HUES48 (cell line): Measurements from ENCODE around the gene SMIM29.
"Not testable (repeated sequence)": the region's sequence is repeated elsewhere in the genome, so short reads cannot be mapped to it uniquely, and the experiment has no call there.

Source experiments
- H3K27ac ChIP-seq: one replicate; pipeline ENCODE4 v1.7.0; 2013; ENCODE audit warnings: low read depth, low read length, inconsistent platforms
- H3K27me3 ChIP-seq: 2 replicates; pipeline ENCODE4 v1.6.1; 2013; ENCODE audit warnings: mild to moderate bottlenecking, low read length; ENCODE audit not compliant: control insufficient read depth, insufficient read depth
- H3K36me3 ChIP-seq: 2 replicates; pipeline ENCODE4 v1.6.1; 2013; ENCODE audit warnings: low read length; ENCODE audit not compliant: control insufficient read depth, insufficient read depth
- H3K4me1 ChIP-seq: 2 replicates; pipeline ENCODE4 v1.6.1; 2013; ENCODE audit warnings: mild to moderate bottlenecking, low read length; ENCODE audit not compliant: control insufficient read depth, insufficient read depth
- H3K4me3 ChIP-seq: 2 replicates; pipeline ENCODE4 v1.5.1; 2013; ENCODE audit warnings: mild to moderate bottlenecking, low read depth, low read length
- H3K9ac ChIP-seq: 2 replicates; pipeline ENCODE4 v1.6.1; 2013; ENCODE audit warnings: mild to moderate bottlenecking, low read depth, low read length, moderate library complexity
- H3K9me3 ChIP-seq: 2 replicates; pipeline ENCODE4 v1.6.1; 2013; ENCODE audit warnings: low read length; ENCODE audit not compliant: control insufficient read depth, insufficient read depth

Gene SMIM29

DNA sequence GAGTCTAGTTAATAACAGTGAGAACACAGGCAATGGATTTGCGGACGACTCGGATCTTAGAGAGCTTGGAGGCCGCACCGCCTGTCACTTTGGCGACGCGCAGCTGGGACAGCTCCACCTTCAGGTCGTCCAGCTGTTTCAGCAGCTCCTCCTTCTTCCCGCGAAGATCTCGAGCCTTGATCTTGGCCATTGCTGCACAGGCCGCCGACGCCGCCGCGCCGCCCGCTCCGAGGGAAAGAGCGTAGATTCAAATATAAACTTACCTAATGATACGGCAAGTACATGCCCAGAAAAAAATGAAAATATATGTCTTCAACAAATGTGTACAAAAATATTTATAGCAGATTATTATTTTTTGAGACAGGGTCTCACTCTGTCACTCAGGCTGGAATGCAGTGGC, 14.7 kb upstream of the SMIM29 start:
- H3K4me3 ChIP-seq, H3K27me3 ChIP-seq, H3K36me3 ChIP-seq, H3K4me1 ChIP-seq, H3K27ac ChIP-seq, H3K9ac ChIP-seq, H3K9me3 ChIP-seq: not testable (repeated sequence)

- Histone ChIP-seq H3K27ac (no peak overlapping the region), H3K4me3 (no peak overlapping the region), H3K27me3 (no peaks in the 10 kb centered on the region), H3K9me3 (peaks cover 2% of the 10 kb centered on the region; the same call in 1 of the 2 replicates), H3K36me3 (no peaks in the 10 kb centered on the region), H3K4me1 (no peaks in the 10 kb centered on the region), H3K9ac (no peak overlapping the region)
Observed at GRCh38 chr6:34260576-34261267, 11.9 kb upstream of the SMIM29 start.

GRCh38 chr6:34259529-34260069, 10.8 kb upstream of the SMIM29 start:
- H3K4me1 ChIP-seq: no peaks in the 10 kb centered on the region
- peaks cover 2% of the 10 kb centered on the region; the same call in 1 of the 2 replicates for H3K9me3 ChIP-seq
- no peak overlapping the region for H3K27ac ChIP-seq
- H3K36me3 ChIP-seq: no peaks in the 10 kb centered on the region
- no peak overlapping the region for H3K9ac ChIP-seq
- H3K4me3 ChIP-seq: no peak overlapping the region
- H3K27me3 ChIP-seq: no peaks in the 10 kb centered on the region

- H3K4me1 ChIP-seq, H3K27me3 ChIP-seq, H3K27ac ChIP-seq, H3K4me3 ChIP-seq, H3K36me3 ChIP-seq, H3K9me3 ChIP-seq, H3K9ac ChIP-seq: not testable (repeated sequence)
Observed at GRCh38 chr6:34252395-34252794, 3.6 kb upstream of the SMIM29 start.

DNA sequence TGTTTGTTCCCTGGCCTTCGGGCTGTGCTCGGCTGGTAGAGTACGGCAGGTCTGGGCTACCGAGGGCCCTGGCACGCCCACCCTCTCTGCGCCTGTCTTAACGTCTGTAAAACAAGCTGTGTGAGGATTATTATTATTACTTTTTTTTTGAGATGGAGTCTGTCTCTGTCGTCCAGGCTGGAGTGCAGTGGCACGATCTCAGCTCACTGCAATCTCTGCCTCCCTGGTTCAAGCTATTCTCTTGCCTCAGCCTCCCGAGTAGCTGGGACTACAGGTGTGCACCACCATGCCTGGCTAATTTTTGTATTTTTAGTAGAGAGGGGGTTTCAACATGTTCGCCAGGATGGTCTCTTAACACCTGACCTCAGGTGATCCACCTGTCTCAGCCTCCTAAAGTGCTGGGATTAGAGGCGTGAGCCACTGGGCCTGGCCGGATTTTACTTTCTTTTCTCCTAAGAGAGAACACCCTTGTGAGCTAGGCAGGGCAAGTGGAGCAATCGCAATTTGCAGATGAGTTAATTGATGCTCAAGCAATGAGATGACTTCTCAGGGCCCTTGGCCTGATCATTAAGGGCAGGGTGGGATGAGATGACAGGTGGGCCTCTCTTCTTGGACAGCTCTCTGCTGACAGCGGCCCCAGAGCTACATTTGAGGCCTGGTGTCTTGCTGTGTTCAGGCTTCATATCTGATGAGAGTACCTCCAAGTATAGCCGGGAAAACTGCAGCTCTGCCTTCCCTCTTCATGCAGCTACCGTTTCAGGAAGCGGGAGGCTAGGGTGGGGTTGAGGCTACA, 859 bp upstream of the SMIM29 start:
- Histone ChIP-seq H3K9me3 (no peaks in the 10 kb centered on the region), H3K27ac (no peak overlapping the region), H3K27me3 (no peaks in the 10 kb centered on the region), H3K4me3 (peak overlapping the region; percentile 94), H3K36me3 (peaks cover 6% of the 10 kb centered on the region), H3K9ac (peak overlapping the region; percentile 70), H3K4me1 (peaks cover 9% of the 10 kb centered on the region; the same call in 1 of the 2 replicates)

GRCh38 chr6:34248198-34248726, 544 bp downstream of the SMIM29 start:
- Histone ChIP-seq H3K9me3 (no peaks in the 10 kb centered on the region), H3K4me3 (peak overlapping the region; percentile 75), H3K27me3 (no peaks in the 10 kb centered on the region), H3K27ac (peak overlapping the region; percentile 95), H3K4me1 (peaks cover 19% of the 10 kb centered on the region), H3K36me3 (peaks cover 20% of the 10 kb centered on the region), H3K9ac (peak overlapping the region; percentile 19; the same call in 1 of the 2 replicates)

- no peaks in the 10 kb centered on the region for H3K9me3 ChIP-seq
- peak overlapping the region; percentile 95 for H3K27ac ChIP-seq
- peaks cover 26% of the 10 kb centered on the region for H3K4me1 ChIP-seq
- H3K36me3 ChIP-seq: peaks cover 26% of the 10 kb centered on the region
- no peak overlapping the region for H3K9ac ChIP-seq
- H3K4me3 ChIP-seq: no peak overlapping the region; the same call in 1 of the 2 replicates
- no peaks in the 10 kb centered on the region for H3K27me3 ChIP-seq
Observed at GRCh38 chr6:34247481-34248197, 1.2 kb downstream of the SMIM29 start.

GRCh38 chr6:34246563-34247391, 2.0 kb downstream of the SMIM29 start:
- H3K9me3 ChIP-seq: no peaks in the 10 kb centered on the region
- no peak overlapping the region for H3K9ac ChIP-seq
- H3K36me3 ChIP-seq: peaks cover 35% of the 10 kb centered on the region
- peak overlapping the region; percentile 95 for H3K27ac ChIP-seq
- H3K4me3 ChIP-seq: no peak overlapping the region
- H3K27me3 ChIP-seq: no peaks in the 10 kb centered on the region
- H3K4me1 ChIP-seq: peaks cover 34% of the 10 kb centered on the region

DNA sequence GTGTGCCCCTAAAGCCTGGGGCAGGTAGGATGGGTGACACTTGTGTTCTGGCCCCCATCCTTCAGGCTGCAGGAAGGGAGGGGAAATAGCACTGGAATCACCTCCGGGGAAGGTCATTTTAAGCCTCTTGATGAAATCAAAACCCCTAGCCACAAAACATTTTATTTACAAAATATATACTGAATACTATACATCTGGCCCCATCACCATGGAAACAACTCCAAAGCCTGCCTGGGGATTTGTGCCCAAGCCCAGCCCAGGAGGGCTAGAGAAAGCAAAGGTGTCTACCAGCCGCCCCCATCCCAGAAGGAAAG, 2.6 kb downstream of the SMIM29 start:
- Histone ChIP-seq H3K27ac (peak overlapping the region; percentile 95), H3K9ac (no peak overlapping the region), H3K4me3 (no peak overlapping the region), H3K9me3 (no peaks in the 10 kb centered on the region), H3K36me3 (peaks cover 41% of the 10 kb centered on the region), H3K4me1 (peaks cover 36% of the 10 kb centered on the region), H3K27me3 (no peaks in the 10 kb centered on the region)

DNA sequence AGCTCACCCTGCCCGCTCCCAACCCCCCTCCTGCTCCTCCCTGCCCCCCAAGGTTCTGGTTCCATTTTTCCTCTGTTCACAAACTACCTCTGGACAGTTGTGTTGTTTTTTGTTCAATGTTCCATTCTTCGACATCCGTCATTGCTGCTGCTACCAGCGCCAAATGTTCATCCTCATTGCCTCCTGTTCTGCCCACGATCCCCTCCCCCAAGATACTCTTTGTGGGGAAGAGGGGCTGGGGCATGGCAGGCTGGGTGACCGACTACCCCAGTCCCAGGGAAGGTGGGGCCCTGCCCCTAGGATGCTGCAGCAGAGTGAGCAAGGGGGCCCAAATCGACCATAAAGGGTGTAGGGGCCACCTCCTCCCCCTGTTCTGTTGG, 3.1 kb downstream of the SMIM29 start:
- not testable (repeated sequence) for H3K9ac ChIP-seq
- peaks cover 45% of the 10 kb centered on the region for H3K36me3 ChIP-seq

More for the DNA sequence above, 3.1 kb downstream of the SMIM29 start:
- Histone ChIP-seq H3K27ac (peak overlapping the region; percentile 95), H3K4me1 (peaks cover 40% of the 10 kb centered on the region)
- not testable (repeated sequence) for H3K9me3 ChIP-seq, H3K4me3 ChIP-seq, H3K27me3 ChIP-seq
